Measurements from ENCODE around the gene ZNF555. TPM values are rescaled to one million over a fixed set of nuclear protein-coding genes. Genes with fewer than 3 reads are reported as not detected.

The ZNF555 gene
- total and polyA plus RNA-seq, 2 donors (not counting 1 experiment from before 2014, with no cell fraction given), result 5.0 to 5.9 TPM

GRCh38 chr19:2809387-2810140, 31.7 kb upstream of the ZNF555 start:
- Histone ChIP-seq H3K27ac (ENCODE audit: insufficient read depth, low read length) (no peak overlapping the region), H3K4me3 (replicated peaks in 1 of 4; ENCODE audit: control extremely low read depth in 1 of 4, insufficient read depth in 1 of 4, low read depth in 3 of 4, low read length in 4 of 4) (no peak overlapping the region), H2AFZ (ENCODE audit: low read length) (no peak overlapping the region), H3K9me3 (ENCODE audit: control insufficient read depth, insufficient read depth, low read depth, low read length) (no peaks in the 10 kb centered on the region), H3K9ac (ENCODE audit: insufficient read depth, low read length) (no peak overlapping the region), H3K79me2 (ENCODE audit: control insufficient read depth, insufficient read depth, low read length) (no peaks in the 10 kb centered on the region), H3K4me1 (ENCODE audit: control insufficient read depth, extremely low read depth, insufficient read depth, low read length) (no peaks in the 10 kb centered on the region), H3K36me3 (ENCODE audit: control insufficient read depth, insufficient read depth, low read length) (peaks cover 17% of the 10 kb centered on the region), H4K20me1 (ENCODE audit: control insufficient read depth, extremely low read depth, insufficient read depth, low read length) (no peaks in the 10 kb centered on the region), H3K27me3 (ENCODE audit: control insufficient read depth, insufficient read depth, low read length) (no peaks in the 10 kb centered on the region), H3K4me2 (ENCODE audit: extremely low read depth, insufficient read depth, low read length) (no peak overlapping the region)
- DNase-seq (ENCODE audit: low read depth in 2 of 2), result no peak
- TF ChIP-seq, protein P1, sequence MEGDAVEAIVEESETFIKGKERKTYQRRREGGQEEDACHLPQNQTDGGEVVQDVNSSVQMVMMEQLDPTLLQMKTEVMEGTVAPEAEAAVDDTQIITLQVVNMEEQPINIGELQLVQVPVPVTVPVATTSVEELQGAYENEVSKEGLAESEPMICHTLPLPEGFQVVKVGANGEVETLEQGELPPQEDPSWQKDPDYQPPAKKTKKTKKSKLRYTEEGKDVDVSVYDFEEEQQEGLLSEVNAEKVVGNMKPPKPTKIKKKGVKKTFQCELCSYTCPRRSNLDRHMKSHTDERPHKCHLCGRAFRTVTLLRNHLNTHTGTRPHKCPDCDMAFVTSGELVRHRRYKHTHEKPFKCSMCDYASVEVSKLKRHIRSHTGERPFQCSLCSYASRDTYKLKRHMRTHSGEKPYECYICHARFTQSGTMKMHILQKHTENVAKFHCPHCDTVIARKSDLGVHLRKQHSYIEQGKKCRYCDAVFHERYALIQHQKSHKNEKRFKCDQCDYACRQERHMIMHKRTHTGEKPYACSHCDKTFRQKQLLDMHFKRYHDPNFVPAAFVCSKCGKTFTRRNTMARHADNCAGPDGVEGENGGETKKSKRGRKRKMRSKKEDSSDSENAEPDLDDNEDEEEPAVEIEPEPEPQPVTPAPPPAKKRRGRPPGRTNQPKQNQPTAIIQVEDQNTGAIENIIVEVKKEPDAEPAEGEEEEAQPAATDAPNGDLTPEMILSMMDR (conservative IDR thresholded peaks at IDR 0.05 in 1 of 2, IDR thresholded peaks at IDR 0.05 in 1 of 2; ENCODE audit: low read depth in 1 of 2, low read length in 2 of 2), result no peak
- TF ChIP-seq EZH2 (IDR thresholded peaks at IDR 0.05; ENCODE audit: low read length, missing control alignments), result no peak

DNA sequence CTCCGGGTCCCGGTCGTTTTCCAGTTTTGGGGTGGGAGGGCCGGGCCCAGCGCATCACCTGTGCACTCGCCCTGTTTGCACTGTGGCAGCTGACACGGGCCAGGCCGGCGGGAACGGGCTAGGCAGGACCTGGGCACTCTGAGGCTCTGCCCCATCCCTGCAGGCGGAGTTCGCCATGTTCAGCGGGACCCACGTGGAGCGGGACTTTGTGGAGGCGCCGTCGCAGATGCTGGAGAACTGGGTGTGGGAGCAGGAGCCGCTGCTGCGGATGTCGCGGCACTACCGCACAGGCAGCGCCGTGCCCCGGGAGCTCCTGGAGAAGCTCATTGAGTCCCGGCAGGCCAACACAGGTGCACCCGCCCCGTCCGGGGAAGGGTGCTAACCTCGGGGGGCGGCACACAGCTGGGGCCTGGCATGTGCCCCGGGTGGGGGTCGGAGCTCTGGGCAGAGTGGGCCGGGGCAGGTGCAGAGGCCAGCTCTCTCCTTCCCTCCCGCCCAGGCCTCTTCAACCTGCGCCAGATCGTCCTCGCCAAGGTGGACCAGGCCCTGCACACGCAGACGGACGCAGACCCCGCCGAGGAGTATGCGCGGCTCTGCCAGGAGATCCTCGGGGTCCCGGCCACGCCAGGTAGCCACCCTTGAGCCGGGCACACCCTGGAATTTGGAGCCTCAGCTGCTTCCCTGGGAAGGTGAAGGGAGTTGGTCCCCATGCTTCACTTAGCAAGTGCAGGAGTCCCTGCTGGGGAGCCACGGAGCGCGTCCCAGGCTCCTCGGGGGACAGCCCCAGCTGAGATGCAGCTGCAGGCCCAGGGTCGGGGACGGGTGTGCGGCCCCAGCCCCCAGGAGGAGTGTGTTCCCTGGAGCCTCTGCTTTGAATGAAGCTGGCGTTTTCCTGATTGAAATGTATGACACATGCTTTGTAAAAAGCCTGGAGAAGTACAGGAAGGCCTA, 30.9 kb upstream of the ZNF555 start:
- no peak overlapping the region for H3K4me3 ChIP-seq (replicated peaks in 1 of 4; ENCODE audit: control extremely low read depth in 1 of 4, insufficient read depth in 1 of 4, low read depth in 3 of 4, low read length in 4 of 4)
- no peaks in the 10 kb centered on the region for H3K9me3 ChIP-seq (ENCODE audit: control insufficient read depth, insufficient read depth, low read depth, low read length)
- H4K20me1 ChIP-seq (ENCODE audit: control insufficient read depth, extremely low read depth, insufficient read depth, low read length), result no peaks in the 10 kb centered on the region
- H3K79me2 ChIP-seq (ENCODE audit: control insufficient read depth, insufficient read depth, low read length), result no peaks in the 10 kb centered on the region
- peaks cover 15% of the 10 kb centered on the region for H3K36me3 ChIP-seq (ENCODE audit: control insufficient read depth, insufficient read depth, low read length)
- DNase-seq (ENCODE audit: low read depth in 2 of 2), result no peak
- H2AFZ ChIP-seq (ENCODE audit: low read length), result no peak overlapping the region
- H3K9ac ChIP-seq (ENCODE audit: insufficient read depth, low read length), result no peak overlapping the region
- no peak overlapping the region for H3K27ac ChIP-seq (ENCODE audit: insufficient read depth, low read length)
- no peak for TF ChIP-seq EZH2 (IDR thresholded peaks at IDR 0.05; ENCODE audit: low read length, missing control alignments)
- TF ChIP-seq, protein P1 (conservative IDR thresholded peaks at IDR 0.05 in 1 of 2, IDR thresholded peaks at IDR 0.05 in 1 of 2; ENCODE audit: low read depth in 1 of 2, low read length in 2 of 2), result no peak
- H3K27me3 ChIP-seq (ENCODE audit: control insufficient read depth, insufficient read depth, low read length), result no peaks in the 10 kb centered on the region
- H3K4me1 ChIP-seq (ENCODE audit: control insufficient read depth, extremely low read depth, insufficient read depth, low read length), result no peaks in the 10 kb centered on the region
- no peak overlapping the region for H3K4me2 ChIP-seq (ENCODE audit: extremely low read depth, insufficient read depth, low read length)

DNA sequence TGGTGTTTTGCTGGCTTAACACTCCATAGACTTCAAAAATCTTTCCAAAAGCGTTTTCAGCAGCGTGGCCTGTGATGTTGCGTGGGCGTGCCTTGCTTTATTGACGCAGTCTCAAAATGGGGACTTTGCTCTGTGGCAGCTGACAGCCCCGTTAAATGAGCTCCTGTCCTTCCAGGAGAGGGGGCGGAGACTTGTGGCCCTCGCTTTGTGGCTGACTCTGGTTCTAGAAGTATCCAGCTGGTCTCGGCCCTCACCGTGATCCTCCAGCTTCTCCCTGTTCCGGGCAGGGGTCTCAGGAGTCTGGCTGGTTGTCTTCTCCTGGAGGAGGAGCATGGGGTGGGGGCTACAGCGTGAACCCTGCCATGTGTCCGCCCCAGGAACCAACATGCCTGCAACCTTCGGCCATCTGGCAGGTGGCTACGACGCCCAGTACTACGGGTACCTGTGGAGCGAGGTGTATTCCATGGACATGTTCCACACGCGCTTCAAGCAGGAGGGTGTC, 30.0 kb upstream of the ZNF555 start:
- Histone ChIP-seq H3K4me1 (ENCODE audit: control insufficient read depth, extremely low read depth, insufficient read depth, low read length) (no peaks in the 10 kb centered on the region), H3K4me2 (ENCODE audit: extremely low read depth, insufficient read depth, low read length) (no peak overlapping the region), H3K27ac (ENCODE audit: insufficient read depth, low read length) (no peak overlapping the region), H3K9ac (ENCODE audit: insufficient read depth, low read length) (no peak overlapping the region), H3K9me3 (ENCODE audit: control insufficient read depth, insufficient read depth, low read depth, low read length) (no peaks in the 10 kb centered on the region), H2AFZ (ENCODE audit: low read length) (no peak overlapping the region), H4K20me1 (ENCODE audit: control insufficient read depth, extremely low read depth, insufficient read depth, low read length) (no peaks in the 10 kb centered on the region), H3K27me3 (ENCODE audit: control insufficient read depth, insufficient read depth, low read length) (no peaks in the 10 kb centered on the region), H3K4me3 (replicated peaks in 1 of 4; ENCODE audit: control extremely low read depth in 1 of 4, insufficient read depth in 1 of 4, low read depth in 3 of 4, low read length in 4 of 4) (no peak overlapping the region), H3K79me2 (ENCODE audit: control insufficient read depth, insufficient read depth, low read length) (no peaks in the 10 kb centered on the region), H3K36me3 (ENCODE audit: control insufficient read depth, insufficient read depth, low read length) (peaks cover 14% of the 10 kb centered on the region)
- TF ChIP-seq, protein P1 (conservative IDR thresholded peaks at IDR 0.05 in 1 of 2, IDR thresholded peaks at IDR 0.05 in 1 of 2; ENCODE audit: low read depth in 1 of 2, low read length in 2 of 2), result no peak
- no peak for TF ChIP-seq EZH2 (IDR thresholded peaks at IDR 0.05; ENCODE audit: low read length, missing control alignments)
- DNase-seq (ENCODE audit: low read depth in 2 of 2), result no peak

All from fibroblast of lung (primary cell).